PC-3 (cell line): Measurements from ENCODE around the gene IFIT3. TPM values are rescaled to one million over a fixed set of nuclear protein-coding genes. Genes with fewer than 3 reads are reported as not detected.

ENCODE experiments used
- ATAC-seq: fragments of 200-7000 bp; cut with Tn5 transposase; 2 replicates; pipeline ENCODE4 v1.9.1; 2020; ENCODE audit warnings: mild to moderate bottlenecking, moderate library complexity
- BruUV-seq: library from RNA; stranded (reverse); fragments of 400-500 nt; replicated peaks from 2 replicates; lab custom pipeline; 2021; lab: Mats Ljungman, UMichigan
- CTCF ChIA-PET: fragments of 300-600 bp; sonication (Branson Sonifier 250); formaldehyde crosslinking; loops from one replicate; lab custom pipeline; 2022; ENCODE audit warnings: antibody characterized with exemption; lab: Charles Lee
- POLR2A ChIA-PET: fragments of 300-600 bp; sonication (Branson Sonifier 250); formaldehyde crosslinking; loops from one replicate; lab custom pipeline; 2022; ENCODE audit warnings: antibody characterized with exemption; ENCODE audit not compliant: unreplicated experiment; lab: Charles Lee
- DNase-seq: peaks from one replicate; pipeline ENCODE4 v3.0.0-alpha.2; 2015
- H2AFZ ChIP-seq: fragments of 300-600 bp; sonication (generic); 2 replicates; pipeline ENCODE4 v1.6.0; 2016; ENCODE audit warnings: antibody characterized with exemption, low read length
- H3F3A ChIP-seq: fragments of 300-600 bp; sonication (generic); one replicate; pipeline ENCODE4 v1.6.0; 2017; ENCODE audit warnings: antibody characterized with exemption, low read length, control low read depth, mild to moderate bottlenecking; ENCODE audit not compliant: unreplicated experiment
- H3K27ac ChIP-seq: fragments of 300-600 bp; sonication (generic); 2 replicates; pipeline ENCODE4 v1.5.1; 2016; ENCODE audit warnings: mild to moderate bottlenecking, low read length
- H3K27me3 ChIP-seq: fragments of 300-600 bp; sonication (generic); 2 replicates; pipeline ENCODE4 v1.6.1; 2016; ENCODE audit warnings: low read length, mixed read lengths
- H3K36me3 ChIP-seq: fragments of 300-600 bp; sonication (generic); 2 replicates; pipeline ENCODE4 v1.6.1; 2016; ENCODE audit warnings: low read depth, mixed run types, low read length, mixed read lengths
- H3K4me1 ChIP-seq: fragments of 300-600 bp; sonication (generic); 2 replicates; pipeline ENCODE4 v1.5.1; 2016; ENCODE audit warnings: low read length; ENCODE audit not compliant: insufficient read depth
- H3K4me2 ChIP-seq: fragments of 300-600 bp; sonication (generic); 2 replicates; pipeline ENCODE4 v1.6.0; 2016; ENCODE audit warnings: low read length
- H3K4me3 ChIP-seq: fragments of 300-600 bp; sonication (generic); 2 replicates; pipeline ENCODE4 v1.5.1; 2016; ENCODE audit warnings: mild to moderate bottlenecking, low read length, mixed read lengths
- H3K79me2 ChIP-seq: fragments of 300-600 bp; sonication (generic); 2 replicates; pipeline ENCODE4 v1.6.1; 2017; ENCODE audit warnings: low read length, mixed read lengths
- H3K9ac ChIP-seq: fragments of 300-600 bp; sonication (generic); 2 replicates; pipeline ENCODE4 v1.6.0; 2016; ENCODE audit warnings: mild to moderate bottlenecking, low read length
- H3K9me2 ChIP-seq: fragments of 300-600 bp; sonication (generic); replicated peaks from 2 replicates; pipeline ENCODE4 v1.6.1; 2016; ENCODE audit warnings: mixed run types, low read length, mixed read lengths
- H3K9me3 ChIP-seq: fragments of 300-600 bp; sonication (generic); 2 replicates; pipeline ENCODE4 v1.6.1; 2016; ENCODE audit warnings: low read length, mixed read lengths
- H4K20me1 ChIP-seq: fragments of 300-600 bp; sonication (generic); 2 replicates; pipeline ENCODE4 v1.6.1; 2016; ENCODE audit warnings: low read length, mixed read lengths
- EZH2 ChIP-seq: fragments of 300-600 bp; sonication (generic); IDR thresholded peaks from one replicate; pipeline ENCODE4 v1.6.1; 2017; ENCODE audit warnings: antibody characterized with exemption, mild to moderate bottlenecking, low read length; ENCODE audit not compliant: unreplicated experiment
- EZH2phosphoT487 ChIP-seq: fragments of 300-600 bp; sonication (generic); IDR thresholded peaks from 2 replicates; pipeline ENCODE4 v1.6.1; 2018; ENCODE audit warnings: mild to moderate bottlenecking, antibody characterized with exemption, low read length, borderline replicate concordance
- intact Hi-C: fragments of 100-400 bp; cut with micrococcal nuclease; formaldehyde crosslinking; loops from 2 replicates; pipeline ENCODE4 v1.9.0; 2023
- total RNA-seq: library from RNA; depleted of rRNA; stranded (reverse); fragments of >200 nt; gene quantifications from 2 replicates; pipeline ENCODE4 v1.2.3, GENCODE V29; 2014
- TF ChIP-seq, protein P1 (sequence below): fragments of 300-600 bp; sonication (generic); conservative IDR thresholded peaks from 2 replicates; pipeline ENCODE4 v1.5.1; 2017; ENCODE audit warnings: antibody characterized with exemption, low read depth, mild to moderate bottlenecking, low read length

The IFIT3 gene
- total RNA-seq, 1 experiment from 2014 or later, result 5.0 TPM

DNA sequence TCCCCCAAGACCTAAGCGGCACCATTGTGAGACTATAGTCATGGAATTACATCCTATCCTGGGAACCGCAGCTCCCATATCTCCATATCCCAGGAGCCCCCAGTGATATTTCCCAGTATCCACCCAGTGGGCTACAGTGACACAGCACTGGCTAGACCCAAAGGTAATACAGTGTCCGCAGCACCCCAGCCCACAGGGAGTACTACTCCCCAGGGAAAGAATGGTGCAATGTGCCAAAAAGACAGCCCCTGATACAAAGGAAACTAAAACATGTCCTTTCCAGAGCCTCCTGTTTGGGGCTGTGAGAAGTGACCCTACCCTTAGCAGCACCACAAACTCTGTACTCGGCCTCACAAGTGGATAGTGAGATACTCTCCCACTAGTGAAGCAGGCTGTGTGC lies 30.4 kb upstream of the IFIT3 start:
- H3F3A ChIP-seq, result no peaks in the 10 kb centered on the region
- DNase-seq (no peak), ATAC-seq (no peak)
- BruUV-seq, result no TSS peak
- H3K4me2 ChIP-seq, result no peak overlapping the region
- intact Hi-C loops, result no loop called here
- H3K9me2 ChIP-seq, result no peaks in the 10 kb centered on the region
- ChIA-PET POLR2A (no interaction called here), CTCF (no interaction called here)
- no peak overlapping the region for H3K4me3 ChIP-seq
- TF ChIP-seq EZH2phosphoT487 (no peak), EZH2 (no peak)
- TF ChIP-seq, protein P1, sequence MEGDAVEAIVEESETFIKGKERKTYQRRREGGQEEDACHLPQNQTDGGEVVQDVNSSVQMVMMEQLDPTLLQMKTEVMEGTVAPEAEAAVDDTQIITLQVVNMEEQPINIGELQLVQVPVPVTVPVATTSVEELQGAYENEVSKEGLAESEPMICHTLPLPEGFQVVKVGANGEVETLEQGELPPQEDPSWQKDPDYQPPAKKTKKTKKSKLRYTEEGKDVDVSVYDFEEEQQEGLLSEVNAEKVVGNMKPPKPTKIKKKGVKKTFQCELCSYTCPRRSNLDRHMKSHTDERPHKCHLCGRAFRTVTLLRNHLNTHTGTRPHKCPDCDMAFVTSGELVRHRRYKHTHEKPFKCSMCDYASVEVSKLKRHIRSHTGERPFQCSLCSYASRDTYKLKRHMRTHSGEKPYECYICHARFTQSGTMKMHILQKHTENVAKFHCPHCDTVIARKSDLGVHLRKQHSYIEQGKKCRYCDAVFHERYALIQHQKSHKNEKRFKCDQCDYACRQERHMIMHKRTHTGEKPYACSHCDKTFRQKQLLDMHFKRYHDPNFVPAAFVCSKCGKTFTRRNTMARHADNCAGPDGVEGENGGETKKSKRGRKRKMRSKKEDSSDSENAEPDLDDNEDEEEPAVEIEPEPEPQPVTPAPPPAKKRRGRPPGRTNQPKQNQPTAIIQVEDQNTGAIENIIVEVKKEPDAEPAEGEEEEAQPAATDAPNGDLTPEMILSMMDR, result no peak
- H3K4me1 ChIP-seq, result peaks cover 13% of the 10 kb centered on the region
- H3K79me2 ChIP-seq, result no peaks in the 10 kb centered on the region
- H3K9me3 ChIP-seq, result no peaks in the 10 kb centered on the region
- H3K27me3 ChIP-seq, result no peaks in the 10 kb centered on the region
- H4K20me1 ChIP-seq, result no peaks in the 10 kb centered on the region
- no peak overlapping the region for H3K27ac ChIP-seq
- no peak overlapping the region for H3K9ac ChIP-seq
- peaks cover 16% of the 10 kb centered on the region for H3K36me3 ChIP-seq
- H2AFZ ChIP-seq, result no peak overlapping the region

DNA sequence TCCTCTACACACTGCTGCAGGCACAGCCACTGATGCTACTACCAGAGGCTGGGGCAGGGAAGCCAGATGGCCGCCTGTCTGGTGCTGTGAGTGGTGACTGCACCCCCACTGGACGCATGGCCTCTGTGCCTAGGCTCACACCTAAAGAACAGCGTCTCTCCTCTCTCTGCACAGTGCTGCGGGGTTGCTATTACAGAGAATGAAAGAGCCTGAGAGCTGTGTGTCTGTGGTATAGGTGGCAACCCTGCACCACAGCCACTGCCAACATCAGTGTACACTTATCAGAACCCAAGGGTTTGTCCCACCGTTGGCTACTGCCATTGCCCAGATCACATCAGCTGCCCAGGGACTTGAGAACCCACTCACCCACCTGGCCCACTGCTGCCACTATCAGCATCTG lies 30.0 kb upstream of the IFIT3 start:
- ChIA-PET POLR2A (no interaction called here), CTCF (no interaction called here)
- peaks cover 18% of the 10 kb centered on the region for H3K4me1 ChIP-seq
- no peaks in the 10 kb centered on the region for H3K27me3 ChIP-seq
- H3K36me3 ChIP-seq, result peaks cover 11% of the 10 kb centered on the region
- no peak overlapping the region for H3K4me3 ChIP-seq
- DNase-seq, result no peak
- no peaks in the 10 kb centered on the region for H3K9me2 ChIP-seq
- H3K27ac ChIP-seq, result no peak overlapping the region
- no peaks in the 10 kb centered on the region for H3F3A ChIP-seq
- H3K79me2 ChIP-seq, result 0 out of 2 replicates have a peak, but pooled peaks cover 3% of the 10 kb centered on the region
- H3K9me3 ChIP-seq, result no peaks in the 10 kb centered on the region
- no peak for ATAC-seq
- BruUV-seq, result no TSS peak
- TF ChIP-seq EZH2phosphoT487 (no peak), EZH2 (no peak)
- TF ChIP-seq, protein P1, result no peak
- no peaks in the 10 kb centered on the region for H4K20me1 ChIP-seq
- no peak overlapping the region for H2AFZ ChIP-seq
- H3K4me2 ChIP-seq, result no peak overlapping the region
- H3K9ac ChIP-seq, result no peak overlapping the region
- intact Hi-C loops, result no loop called here

DNA sequence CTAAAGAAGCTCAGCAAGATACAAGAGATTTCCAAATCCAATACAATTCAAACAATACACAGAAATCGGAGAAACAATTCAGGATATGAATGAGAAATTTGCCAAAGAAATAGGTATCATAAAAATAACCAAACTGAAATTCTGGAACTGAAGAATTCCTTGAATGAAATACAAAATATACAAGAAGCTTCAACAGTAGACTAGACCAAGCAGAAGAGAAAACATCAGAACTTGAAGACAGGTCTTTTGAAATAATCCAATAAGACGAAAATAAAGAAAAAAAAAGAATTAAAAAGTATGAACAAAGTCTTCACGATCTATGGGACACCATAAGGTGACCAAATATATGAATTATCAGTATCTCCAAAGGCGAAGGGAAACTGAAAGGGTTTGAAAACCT lies 28.8 kb upstream of the IFIT3 start:
- H3K4me3 ChIP-seq, result no peak overlapping the region
- DNase-seq, result no peak
- peaks cover 15% of the 10 kb centered on the region for H3K79me2 ChIP-seq
- 0 out of 2 replicates have a peak, but pooled peaks cover under 1% of the 10 kb centered on the region for H3K36me3 ChIP-seq
- H3K4me1 ChIP-seq, result peaks cover 30% of the 10 kb centered on the region
- H3K9ac ChIP-seq, result no peak overlapping the region
- no peak overlapping the region for H3K4me2 ChIP-seq
- BruUV-seq, result no TSS peak
- POLR2A ChIA-PET, result no interaction called here
- no peak overlapping the region for H3K27ac ChIP-seq
- no peaks in the 10 kb centered on the region for H3K9me3 ChIP-seq
- ATAC-seq, result no peak
- no peaks in the 10 kb centered on the region for H3K27me3 ChIP-seq
- no peaks in the 10 kb centered on the region for H4K20me1 ChIP-seq
- TF ChIP-seq, protein P1, result no peak
- TF ChIP-seq EZH2 (no peak), EZH2phosphoT487 (no peak)
- no peak overlapping the region for H2AFZ ChIP-seq
- no peaks in the 10 kb centered on the region for H3K9me2 ChIP-seq
- intact Hi-C loops, result no loop called here
- no peaks in the 10 kb centered on the region for H3F3A ChIP-seq
- CTCF ChIA-PET, result no interaction called here
